Prostate gland (tissue), 2 donors: Measurements from ENCODE around the gene MYO9B.

ENCODE experiments used
- CTCF ChIP-seq, 4 experiments: fragments of 200-600 bp in 2 of 4; fragments of 450-650 bp in 2 of 4; sonication (generic) in 2 of 4; IDR thresholded peaks; 1 replicate in 3 of 4; 2 replicates in 1 of 4; pipeline ENCODE4 v1.5.1; 2016 to 2019; ENCODE audit warnings: antibody characterized with exemption in 4 of 4, mild to moderate bottlenecking in 2 of 4, moderate library complexity in 2 of 4
- POLR2AphosphoS5 ChIP-seq: sonication (generic); formaldehyde crosslinking; IDR thresholded peaks from one replicate; pipeline ENCODE4 v1.6.1; 2017; ENCODE audit warnings: antibody characterized with exemption

GRCh38 chr19:17255150-17255621, 179.6 kb downstream of the MYO9B start:
- TF ChIP-seq CTCF (IDR thresholded peaks at IDR 0.05) (no peak), POLR2AphosphoS5 (no peak)
